Upper lobe of left lung (tissue), 6 donors: ENCODE results near the gene HS6ST2. TPM values are rescaled to one million over a fixed set of nuclear protein-coding genes. Genes with fewer than 3 reads are reported as not detected.
A peak's percentile ranks its signal among the peaks of the same experiment; 100 is the strongest.

ENCODE experiments used
- ATAC-seq, 2 donors: fragments of 200-7000 bp; cut with Tn5 transposase; one replicate each; pipeline ENCODE4 v1.9.1; 2022; ENCODE audit warnings: mild to moderate bottlenecking in 2 of 2, moderate library complexity in 2 of 2; ENCODE audit not compliant: low FRiP score in 2 of 2
- DNase-seq, 2 donors: peaks; one replicate each; pipeline ENCODE4 v3.0.0-alpha.2; 2019 to 2020
- H3K27ac ChIP-seq, 4 donors: fragments of 200-600 bp; sonication (generic); one replicate each; pipeline ENCODE4 v1.5.1; 2016 to 2019
- H3K27me3 ChIP-seq, 4 donors: fragments of 200-600 bp; sonication (generic); one replicate each; pipeline ENCODE4 v1.5.1; 2017 to 2019
- H3K36me3 ChIP-seq, 4 donors: fragments of 200-600 bp; sonication (generic); one replicate each; pipeline ENCODE4 v1.5.1; 2016 to 2019
- H3K4me1 ChIP-seq, 4 donors: fragments of 200-600 bp; sonication (generic); one replicate each; pipeline ENCODE4 v1.5.1; 2018 to 2019
- H3K4me3 ChIP-seq, 4 donors: fragments of 200-600 bp; sonication (generic); one replicate each; pipeline ENCODE4 v1.5.1; 2017 to 2019; ENCODE audit warnings: mild to moderate bottlenecking in 2 of 4, moderate library complexity in 1 of 4
- H3K9me3 ChIP-seq, 4 donors: fragments of 200-600 bp; sonication (generic); one replicate each; pipeline ENCODE4 v1.5.1; 2018 to 2019
- CTCF ChIP-seq, 6 experiments: fragments of 450-650 bp in 4 of 6; fragments of 200-600 bp in 2 of 6; sonication (generic) in 2 of 6; IDR thresholded peaks; one replicate each; pipeline ENCODE4 v1.5.1; 2016 to 2019; ENCODE audit warnings: antibody characterized with exemption in 6 of 6
- EP300 ChIP-seq, 4 donors: sonication (generic); formaldehyde crosslinking; IDR thresholded peaks; one replicate each; pipeline ENCODE4 v1.5.1; 2017; ENCODE audit warnings: antibody characterized with exemption in 4 of 4, control low read depth in 2 of 4
- POLR2A ChIP-seq, 4 donors: fragments of 450-650 bp; IDR thresholded peaks; one replicate each; pipeline ENCODE4 v1.5.1; 2016 to 2017; ENCODE audit warnings: antibody characterized with exemption in 4 of 4, mild to moderate bottlenecking in 2 of 4
- POLR2AphosphoS5 ChIP-seq, 2 donors: sonication (generic); formaldehyde crosslinking; IDR thresholded peaks; one replicate each; pipeline ENCODE4 v1.5.1; 2017; ENCODE audit warnings: antibody characterized with exemption in 2 of 2
- WGBS, 2 donors: methylation state at CpG; one replicate each; pipeline ENCODE4 v1.1.5; 2017 to 2018; 5-methylcytosine and 5-hydroxymethylcytosine counted together
- total RNA-seq, 6 donors: library from RNA; depleted of rRNA in 4 of 6; stranded (reverse); fragments of >200 nt in 4 of 6; gene quantifications; one replicate each; pipeline versions ENCODE4 v1.1.0 to v1.2.1, GENCODE V29; 2016 to 2021
- donor health status: DM: no; HTN: no; CAD: no; lungs with moderate emphysema.
- donor health status: DM: no; HTN: yes; CAD: no; lungs with severe emphysema.

The HS6ST2 gene
- total RNA-seq, 6 donors from 2014 or later = 0.30 to 2.5 (median 1.2) TPM

- 53 to 58% methylated on average over 2 of the region's 2 CpGs for whole genome bisulfite sequencing, 2 donors
- TF ChIP-seq EP300 (IDR thresholded peaks at IDR 0.05) (no peak), CTCF (IDR thresholded peaks at IDR 0.05) (no peak), POLR2AphosphoS5 (IDR thresholded peaks at IDR 0.05) (no peak), POLR2A (IDR thresholded peaks at IDR 0.05) (no peak)
- H3K4me1 ChIP-seq = no peaks in the 10 kb centered on the region
- DNase-seq = no peak
- ATAC-seq = no peak
- no peaks in the 10 kb centered on the region for H3K36me3 ChIP-seq
- no peak overlapping the region for H3K4me3 ChIP-seq
- no peaks in the 10 kb centered on the region for H3K9me3 ChIP-seq
- no peak overlapping the region for H3K27ac ChIP-seq
- H3K27me3 ChIP-seq = no peaks in the 10 kb centered on the region
Measured at GRCh38 chrX:132704769-132705168, 253.7 kb downstream of the HS6ST2 start.

DNA sequence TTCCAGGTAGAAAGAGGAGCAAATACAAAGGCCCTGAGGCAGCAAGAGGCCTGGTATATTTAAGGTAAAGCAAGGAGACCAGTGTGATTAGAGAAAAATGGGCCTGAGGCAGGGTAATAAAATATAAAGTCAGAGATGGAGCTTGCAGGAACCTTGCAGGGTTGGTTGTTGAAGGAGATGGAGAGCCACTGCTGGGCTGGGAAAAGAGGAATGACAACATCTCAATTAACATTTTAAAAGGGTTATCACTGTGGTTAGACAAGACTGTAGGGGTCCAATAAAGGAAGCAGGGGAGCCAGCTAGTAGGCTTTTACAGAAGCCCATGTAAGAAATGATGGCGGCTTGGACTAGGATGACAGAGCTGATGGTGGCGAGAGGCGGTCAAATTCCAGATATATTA lies 264.0 kb downstream of the HS6ST2 start:
- Histone ChIP-seq H3K27ac (no peak overlapping the region), H3K36me3 (no peaks in the 10 kb centered on the region), H3K9me3 (no peaks in the 10 kb centered on the region), H3K4me3 (no peak overlapping the region), H3K27me3 (no peaks in the 10 kb centered on the region), H3K4me1 (no peaks in the 10 kb centered on the region)
- TF ChIP-seq CTCF (IDR thresholded peaks at IDR 0.05) (no peak), EP300 (IDR thresholded peaks at IDR 0.05) (no peak), POLR2AphosphoS5 (IDR thresholded peaks at IDR 0.05) (no peak), POLR2A (IDR thresholded peaks at IDR 0.05) (no peak)
- DNase-seq = no peak
- WGBS, 2 donors = 72 to 100% methylated on average over 3 of the region's 3 CpGs
- no peak for ATAC-seq

GRCh38 chrX:132692526-132692925 lies 265.9 kb downstream of the HS6ST2 start:
- H3K27me3 ChIP-seq = no peaks in the 10 kb centered on the region
- H3K4me1 ChIP-seq = no peaks in the 10 kb centered on the region
- no peak for DNase-seq
- H3K4me3 ChIP-seq = no peak overlapping the region
- no peaks in the 10 kb centered on the region for H3K9me3 ChIP-seq
- H3K27ac ChIP-seq = no peak overlapping the region
- WGBS, 2 donors = 64 to 86% methylated on average over 1 of the region's 1 CpG
- ATAC-seq = no peak
- TF ChIP-seq POLR2AphosphoS5 (IDR thresholded peaks at IDR 0.05) (no peak), POLR2A (IDR thresholded peaks at IDR 0.05) (no peak), EP300 (IDR thresholded peaks at IDR 0.05) (no peak), CTCF (IDR thresholded peaks at IDR 0.05) (no peak)
- H3K36me3 ChIP-seq = no peaks in the 10 kb centered on the region

DNA sequence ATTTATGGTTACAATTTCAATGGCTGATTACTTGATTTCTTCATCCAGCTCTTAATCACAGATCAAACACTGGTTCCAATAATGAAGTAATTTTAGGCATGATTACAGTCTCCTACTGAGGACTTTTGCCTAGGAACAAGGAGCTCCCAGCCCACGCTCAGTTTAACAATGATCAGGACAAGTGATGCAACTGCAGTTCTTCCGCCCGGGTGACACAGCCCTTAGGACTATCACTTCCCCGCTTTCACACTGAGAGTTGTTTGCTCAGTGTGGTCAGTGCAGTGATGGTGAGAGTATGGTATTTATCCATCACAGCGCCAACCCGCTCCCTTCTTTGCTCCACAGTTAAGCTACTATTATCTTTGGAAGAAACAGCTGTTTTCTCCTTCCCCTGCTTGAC lies 266.4 kb downstream of the HS6ST2 start:
- no peak overlapping the region for H3K27ac ChIP-seq
- no peaks in the 10 kb centered on the region for H3K36me3 ChIP-seq
- H3K9me3 ChIP-seq = no peaks in the 10 kb centered on the region
- no peak for TF ChIP-seq POLR2A (IDR thresholded peaks at IDR 0.05)
- TF ChIP-seq CTCF (IDR thresholded peaks at IDR 0.05) = no peak
- no peak for TF ChIP-seq POLR2AphosphoS5 (IDR thresholded peaks at IDR 0.05)
- no peak for TF ChIP-seq EP300 (IDR thresholded peaks at IDR 0.05)
- H3K27me3 ChIP-seq = no peaks in the 10 kb centered on the region
- H3K4me1 ChIP-seq = no peaks in the 10 kb centered on the region
- no peak overlapping the region for H3K4me3 ChIP-seq
- 69 to 84% methylated on average over 6 of the region's 6 CpGs for WGBS, 2 donors
- peak in 1 of 2 donors; percentile 44 for ATAC-seq
- no peak for DNase-seq
